Smooth muscle cell (in vitro differentiated cells): ENCODE data around the gene ST3GAL4. TPM values are rescaled to one million over a fixed set of nuclear protein-coding genes. Genes with fewer than 3 reads are reported as not detected.

Source experiments
- DNase-seq: peaks from one replicate; lab custom pipeline; 2025; ENCODE audit not compliant: unreplicated experiment; lab: John Stamatoyannopoulos, UW
- H2AFZ ChIP-seq: fragments of 200-600 bp; sonication (generic); 2 replicates; pipeline ENCODE4 v1.6.0; 2016; ENCODE audit warnings: antibody characterized with exemption, low read depth, mild to moderate bottlenecking
- H3F3A ChIP-seq: fragments of 200-600 bp; sonication (generic); 2 replicates; pipeline ENCODE4 v1.6.0; 2017; ENCODE audit warnings: antibody characterized with exemption, low read depth
- H3K27ac ChIP-seq: fragments of 200-600 bp; sonication (generic); 2 replicates; pipeline ENCODE4 v1.5.1; 2016; ENCODE audit warnings: low read depth, mild to moderate bottlenecking
- H3K27me3 ChIP-seq: fragments of 200-600 bp; sonication (generic); 2 replicates; pipeline ENCODE4 v1.6.1; 2016; ENCODE audit warnings: low read depth, mild to moderate bottlenecking
- H3K36me3 ChIP-seq: fragments of 200-600 bp; sonication (generic); 2 replicates; pipeline ENCODE4 v1.5.1; 2016; ENCODE audit warnings: low read depth
- H3K4me1 ChIP-seq: fragments of 200-600 bp; sonication (generic); 2 replicates; pipeline ENCODE4 v1.5.1; 2016; ENCODE audit warnings: low read depth
- H3K4me2 ChIP-seq: fragments of 200-600 bp; sonication (generic); 2 replicates; pipeline ENCODE4 v1.6.0; 2016; ENCODE audit warnings: mild to moderate bottlenecking
- H3K4me3 ChIP-seq: fragments of 200-600 bp; sonication (generic); 2 replicates; pipeline ENCODE4 v1.5.1; 2016; ENCODE audit warnings: mild to moderate bottlenecking
- H3K79me2 ChIP-seq: fragments of 200-600 bp; sonication (generic); 2 replicates; pipeline ENCODE4 v1.6.0; 2016; ENCODE audit warnings: low read depth, mild to moderate bottlenecking
- H3K9ac ChIP-seq: fragments of 200-600 bp; sonication (generic); 2 replicates; pipeline ENCODE4 v1.6.0; 2016; ENCODE audit warnings: low read depth
- H3K9me3 ChIP-seq: fragments of 200-600 bp; sonication (generic); replicated peaks from 2 replicates; pipeline ENCODE4 v1.5.1; 2016; ENCODE audit warnings: low read depth
- H4K20me1 ChIP-seq: fragments of 200-600 bp; sonication (generic); 2 replicates; pipeline ENCODE4 v1.6.0; 2016; ENCODE audit warnings: low read depth
- WGBS: methylation state at CpG from one replicate; pipeline ENCODE4 v1.1.7; 2016; ENCODE audit warnings: low lambda C conversion rate; 5-methylcytosine and 5-hydroxymethylcytosine counted together
- polyA plus RNA-seq: library from polyadenylated mRNA; unstranded; fragments of >200 nt; fragmentation: Nextera tagmentation; extraction: Ambion mirVana; gene quantifications from 2 replicates; pipeline ENCODE4 v1.2.1, GENCODE V29; 2016
- total RNA-seq: library from RNA; depleted of rRNA; stranded (reverse); fragments of >200 nt; gene quantifications from 2 replicates; pipeline ENCODE4 v1.2.3, GENCODE V29; 2014
- TF ChIP-seq, protein P1 (sequence below): fragments of 200-600 bp; sonication (generic); IDR thresholded peaks from 2 replicates; pipeline ENCODE4 v1.5.1; 2017; ENCODE audit warnings: borderline replicate concordance, mild to moderate bottlenecking, antibody characterized with exemption; ENCODE audit not compliant: insufficient read depth, poor library complexity, severe bottlenecking

Gene ST3GAL4
- total and polyA plus RNA-seq, 2 experiments from 2014 or later, result 60.3 to 60.9 TPM

DNA sequence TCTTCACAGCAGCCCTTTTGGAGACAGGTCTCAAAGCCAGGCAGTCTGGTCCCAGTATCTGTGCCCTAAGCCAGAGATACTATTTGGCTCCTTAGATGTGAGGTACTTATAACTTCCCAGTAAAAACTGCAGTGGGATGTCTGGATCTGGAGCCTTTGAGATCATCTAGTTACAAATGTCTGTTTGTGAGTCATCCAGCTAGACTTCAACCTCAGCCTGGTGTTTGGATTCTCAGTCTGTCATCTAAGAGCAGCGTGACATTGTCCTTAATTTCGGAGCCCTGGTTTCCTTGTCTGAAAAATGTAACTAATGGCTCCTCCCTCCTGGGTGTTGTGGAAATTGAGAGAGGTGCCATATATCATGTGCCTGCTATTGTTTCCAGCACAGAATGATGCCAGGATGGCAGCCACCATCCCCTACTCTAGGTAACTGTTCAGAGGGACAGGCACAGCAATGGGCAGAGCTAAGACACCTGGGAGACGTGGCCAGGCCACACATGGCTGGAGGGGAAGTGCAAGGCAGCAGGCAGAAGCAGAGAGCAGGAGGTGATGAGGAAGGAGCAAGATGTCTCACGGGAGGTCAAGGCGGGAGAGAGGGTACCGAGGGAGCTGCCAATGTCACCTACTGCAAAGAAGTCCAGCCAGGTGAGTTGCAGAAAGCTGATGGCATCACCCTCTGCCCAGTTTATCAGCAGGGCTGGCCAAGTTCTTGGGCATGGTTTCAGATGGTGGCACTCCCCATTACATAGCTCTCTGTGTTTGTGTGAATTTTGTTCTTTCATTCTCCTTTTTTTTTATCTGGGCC, 20.6 kb upstream of the ST3GAL4 start:
- H3K27ac ChIP-seq, result peak overlapping the region; percentile 92
- no peak overlapping the region for H2AFZ ChIP-seq
- H3K4me2 ChIP-seq, result peak overlapping the region; percentile 45
- WGBS, result 53% methylated on average over 6 of the region's 6 CpGs
- no peak for DNase-seq
- H3K79me2 ChIP-seq, result no peaks in the 10 kb centered on the region
- peaks cover 27% of the 10 kb centered on the region for H3F3A ChIP-seq
- H3K4me1 ChIP-seq, result peaks cover 17% of the 10 kb centered on the region
- no peaks in the 10 kb centered on the region for H3K27me3 ChIP-seq
- H4K20me1 ChIP-seq, result no peaks in the 10 kb centered on the region
- no peak overlapping the region for H3K9ac ChIP-seq
- H3K36me3 ChIP-seq, result no peaks in the 10 kb centered on the region
- TF ChIP-seq, protein P1, sequence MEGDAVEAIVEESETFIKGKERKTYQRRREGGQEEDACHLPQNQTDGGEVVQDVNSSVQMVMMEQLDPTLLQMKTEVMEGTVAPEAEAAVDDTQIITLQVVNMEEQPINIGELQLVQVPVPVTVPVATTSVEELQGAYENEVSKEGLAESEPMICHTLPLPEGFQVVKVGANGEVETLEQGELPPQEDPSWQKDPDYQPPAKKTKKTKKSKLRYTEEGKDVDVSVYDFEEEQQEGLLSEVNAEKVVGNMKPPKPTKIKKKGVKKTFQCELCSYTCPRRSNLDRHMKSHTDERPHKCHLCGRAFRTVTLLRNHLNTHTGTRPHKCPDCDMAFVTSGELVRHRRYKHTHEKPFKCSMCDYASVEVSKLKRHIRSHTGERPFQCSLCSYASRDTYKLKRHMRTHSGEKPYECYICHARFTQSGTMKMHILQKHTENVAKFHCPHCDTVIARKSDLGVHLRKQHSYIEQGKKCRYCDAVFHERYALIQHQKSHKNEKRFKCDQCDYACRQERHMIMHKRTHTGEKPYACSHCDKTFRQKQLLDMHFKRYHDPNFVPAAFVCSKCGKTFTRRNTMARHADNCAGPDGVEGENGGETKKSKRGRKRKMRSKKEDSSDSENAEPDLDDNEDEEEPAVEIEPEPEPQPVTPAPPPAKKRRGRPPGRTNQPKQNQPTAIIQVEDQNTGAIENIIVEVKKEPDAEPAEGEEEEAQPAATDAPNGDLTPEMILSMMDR, result no peak
- H3K9me3 ChIP-seq, result no peaks in the 10 kb centered on the region
- no peak overlapping the region for H3K4me3 ChIP-seq

DNA sequence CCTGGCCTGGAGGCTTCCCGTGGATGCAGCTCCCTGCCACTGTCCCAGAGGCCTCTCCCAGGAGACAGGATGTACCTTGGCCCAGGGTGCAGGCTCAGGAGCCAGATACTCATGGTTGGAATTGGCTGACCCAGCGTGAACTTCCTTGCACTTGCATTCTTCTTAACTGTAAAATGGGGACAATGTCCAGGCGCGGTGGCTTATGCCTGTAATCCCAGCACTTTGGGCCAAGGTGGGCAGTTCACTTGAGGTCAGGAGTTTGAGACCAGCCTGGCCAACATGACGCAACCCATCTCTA, 20.1 kb upstream of the ST3GAL4 start:
- no peak for DNase-seq
- Histone ChIP-seq H4K20me1 (no peaks in the 10 kb centered on the region), H3K79me2 (no peaks in the 10 kb centered on the region), H3K36me3 (no peaks in the 10 kb centered on the region), H3F3A (peaks cover 27% of the 10 kb centered on the region), H3K4me2 (peak overlapping the region; percentile 45), H2AFZ (no peak overlapping the region), H3K4me3 (no peak overlapping the region), H3K9me3 (no peaks in the 10 kb centered on the region), H3K27me3 (no peaks in the 10 kb centered on the region), H3K27ac (peak overlapping the region; percentile 92), H3K4me1 (peaks cover 22% of the 10 kb centered on the region), H3K9ac (no peak overlapping the region)
- 88% methylated on average over 5 of the region's 5 CpGs for WGBS
- TF ChIP-seq, protein P1, result no peak

DNA sequence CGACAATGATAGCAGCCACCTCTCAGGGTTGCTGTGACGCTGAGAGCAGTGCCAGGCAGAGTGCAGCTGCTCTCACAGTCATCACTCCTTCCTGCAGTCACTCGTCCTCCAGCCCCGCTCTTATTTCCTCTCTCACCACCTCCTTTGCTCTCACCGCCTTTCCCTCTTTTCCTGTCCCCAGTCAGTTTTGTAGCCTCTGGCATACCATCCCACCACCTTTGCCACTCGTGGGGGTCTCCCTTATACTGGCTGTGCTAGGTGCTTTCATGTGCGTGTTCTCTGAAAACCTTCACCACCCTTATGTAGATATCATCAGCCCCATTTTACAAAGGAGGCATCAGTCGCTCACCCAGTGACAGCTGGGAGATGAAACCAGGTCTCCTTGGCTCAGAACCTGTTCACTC, 19.3 kb upstream of the ST3GAL4 start:
- 74% methylated on average over 8 of the region's 8 CpGs for WGBS

More for the DNA sequence above, 19.3 kb upstream of the ST3GAL4 start:
- no peaks in the 10 kb centered on the region for H3K9me3 ChIP-seq
- H3K27me3 ChIP-seq, result no peaks in the 10 kb centered on the region
- no peak overlapping the region for H2AFZ ChIP-seq
- peak overlapping the region; percentile 48 for H3K9ac ChIP-seq
- H3F3A ChIP-seq, result peaks cover 29% of the 10 kb centered on the region
- peaks cover 30% of the 10 kb centered on the region for H3K4me1 ChIP-seq
- TF ChIP-seq, protein P1, result no peak
- H3K27ac ChIP-seq, result peak overlapping the region; percentile 52
- H3K36me3 ChIP-seq, result no peaks in the 10 kb centered on the region
- H3K4me2 ChIP-seq, result peak overlapping the region; percentile 27
- DNase-seq, result no peak
- no peaks in the 10 kb centered on the region for H4K20me1 ChIP-seq
- H3K4me3 ChIP-seq, result no peak overlapping the region
- H3K79me2 ChIP-seq, result no peaks in the 10 kb centered on the region
